ENCODE results near the gene SFTPA2.
A peak's percentile ranks its signal among the peaks of the same experiment; 100 is the strongest.
"Not testable (repeated sequence)": the region's sequence is repeated elsewhere in the genome, so short reads cannot be mapped to it uniquely, and the experiment has no call there.

The SFTPA2 gene

GRCh38 chr10:79559726-79560125 is 481 bp downstream of the SFTPA2 start:
- peak; percentile 34 for DNase-seq (ENCODE audit: low read depth)
- Histone ChIP-seq H3K9ac (ENCODE audit: low read length) (no peak overlapping the region), H3K4me3 (ENCODE audit: low read length) (no peak overlapping the region), H3K36me3 (ENCODE audit: control insufficient read depth, insufficient read depth, low read length, severe bottlenecking) (no peaks in the 10 kb centered on the region), H3K4me1 (ENCODE audit: control insufficient read depth, insufficient read depth, low read length) (no peaks in the 10 kb centered on the region), H3K9me3 (ENCODE audit: control insufficient read depth, low read length) (no peaks in the 10 kb centered on the region), H3K27me3 (replicated peaks; ENCODE audit: control insufficient read depth, insufficient read depth, low read length) (peaks cover 36% of the 10 kb centered on the region)

DNA sequence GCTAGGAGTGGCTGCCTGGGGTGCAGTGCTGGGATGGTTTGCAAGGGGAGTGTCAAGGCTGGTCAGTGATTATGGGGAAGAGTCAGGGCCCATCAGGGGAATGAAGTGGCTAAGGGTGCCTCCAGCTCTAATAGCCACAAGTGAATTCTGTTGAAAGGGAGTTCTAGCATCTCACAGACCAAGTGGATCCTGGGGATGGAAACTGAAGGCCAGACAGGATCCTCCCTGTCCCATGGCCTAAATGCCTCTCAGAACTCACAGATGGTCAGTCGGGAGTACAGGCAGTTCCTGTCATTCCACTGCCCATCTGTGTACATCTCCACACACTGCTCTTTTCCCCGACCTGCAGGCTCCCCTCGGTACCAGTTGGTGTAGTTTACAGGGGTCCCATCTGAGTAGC is 3.2 kb downstream of the SFTPA2 start:
- H3K27me3 ChIP-seq (replicated peaks; ENCODE audit: control insufficient read depth, insufficient read depth, low read length): peaks cover 28% of the 10 kb centered on the region
- H3K9me3 ChIP-seq (ENCODE audit: control insufficient read depth, low read length); DNase-seq (ENCODE audit: low read depth); H3K4me1 ChIP-seq (ENCODE audit: control insufficient read depth, insufficient read depth, low read length); H3K9ac ChIP-seq (ENCODE audit: low read length); H3K4me3 ChIP-seq (ENCODE audit: low read length); H3K36me3 ChIP-seq (ENCODE audit: control insufficient read depth, insufficient read depth, low read length, severe bottlenecking): not testable (repeated sequence)

GRCh38 chr10:79555354-79556309 is 4.6 kb downstream of the SFTPA2 start:
- Histone ChIP-seq H3K9ac (ENCODE audit: low read length) (no peak overlapping the region), H3K9me3 (ENCODE audit: control insufficient read depth, low read length) (no peaks in the 10 kb centered on the region), H3K4me1 (ENCODE audit: control insufficient read depth, insufficient read depth, low read length) (no peaks in the 10 kb centered on the region), H3K4me3 (ENCODE audit: low read length) (no peak overlapping the region), H3K36me3 (ENCODE audit: control insufficient read depth, insufficient read depth, low read length, severe bottlenecking) (no peaks in the 10 kb centered on the region), H3K27me3 (replicated peaks; ENCODE audit: control insufficient read depth, insufficient read depth, low read length) (peaks cover 34% of the 10 kb centered on the region)
- no peak for DNase-seq (ENCODE audit: low read depth)

DNA sequence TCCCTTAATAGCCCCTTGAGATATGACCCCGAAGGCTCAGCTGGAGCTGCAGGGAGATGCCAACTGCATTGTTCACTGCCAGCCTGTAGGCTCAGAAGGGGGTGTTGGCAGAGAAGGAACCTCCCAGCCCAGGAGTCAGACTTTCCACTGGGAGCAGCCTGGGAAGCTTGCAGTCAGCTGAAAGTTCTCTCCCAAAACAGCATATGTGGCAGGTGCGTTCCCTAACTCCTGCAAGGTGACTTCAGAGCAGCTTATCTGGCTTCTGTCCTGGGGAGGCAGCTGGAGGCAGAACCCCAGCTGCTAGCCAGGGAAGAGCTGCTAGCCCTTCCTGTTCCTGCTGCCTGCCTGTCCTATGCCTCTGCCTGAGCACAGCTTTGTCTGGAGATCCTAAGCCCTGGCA is 8.1 kb downstream of the SFTPA2 start:
- Histone ChIP-seq H3K4me1 (ENCODE audit: control insufficient read depth, insufficient read depth, low read length) (no peaks in the 10 kb centered on the region), H3K27me3 (replicated peaks; ENCODE audit: control insufficient read depth, insufficient read depth, low read length) (peaks cover 43% of the 10 kb centered on the region), H3K9me3 (ENCODE audit: control insufficient read depth, low read length) (no peaks in the 10 kb centered on the region), H3K36me3 (ENCODE audit: control insufficient read depth, insufficient read depth, low read length, severe bottlenecking) (no peaks in the 10 kb centered on the region), H3K9ac (ENCODE audit: low read length) (no peak overlapping the region), H3K4me3 (ENCODE audit: low read length) (no peak overlapping the region)
- no peak for DNase-seq (ENCODE audit: low read depth)

- no peaks in the 10 kb centered on the region for H3K36me3 ChIP-seq (ENCODE audit: control insufficient read depth, insufficient read depth, low read length, severe bottlenecking)
- no peaks in the 10 kb centered on the region for H3K4me1 ChIP-seq (ENCODE audit: control insufficient read depth, insufficient read depth, low read length)
- H3K27me3 ChIP-seq (replicated peaks; ENCODE audit: control insufficient read depth, insufficient read depth, low read length): peaks cover 36% of the 10 kb centered on the region
- peaks cover 7% of the 10 kb centered on the region for H3K9me3 ChIP-seq (ENCODE audit: control insufficient read depth, low read length)
- no peak overlapping the region for H3K9ac ChIP-seq (ENCODE audit: low read length)
- DNase-seq (ENCODE audit: low read depth): no peak
- H3K4me3 ChIP-seq (ENCODE audit: low read length): no peak overlapping the region
Measured at GRCh38 chr10:79547973-79548372, 12.2 kb downstream of the SFTPA2 start.

DNA sequence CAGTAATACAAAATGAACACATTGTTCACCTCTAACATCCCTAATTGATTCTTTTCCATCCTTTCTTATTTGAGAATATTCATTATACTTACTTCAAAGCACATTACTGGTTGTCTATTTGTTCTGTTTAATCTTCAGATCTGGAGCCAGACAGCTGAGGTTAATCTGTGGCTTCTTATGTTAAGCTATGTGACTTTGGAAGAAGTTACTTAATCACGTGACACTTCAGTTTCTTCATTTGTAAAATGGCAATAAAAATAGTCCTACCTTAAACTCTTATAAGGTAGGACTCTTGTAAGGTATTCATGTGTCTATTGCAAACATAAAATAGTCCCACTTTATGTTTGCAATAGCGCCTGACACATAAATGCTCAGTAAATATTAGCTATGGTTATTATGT is 13.1 kb downstream of the SFTPA2 start:
- not testable (repeated sequence) for H3K4me1 ChIP-seq (ENCODE audit: control insufficient read depth, insufficient read depth, low read length); DNase-seq (ENCODE audit: low read depth); H3K9me3 ChIP-seq (ENCODE audit: control insufficient read depth, low read length); H3K36me3 ChIP-seq (ENCODE audit: control insufficient read depth, insufficient read depth, low read length, severe bottlenecking); H3K9ac ChIP-seq (ENCODE audit: low read length); H3K4me3 ChIP-seq (ENCODE audit: low read length)
- peaks cover 29% of the 10 kb centered on the region for H3K27me3 ChIP-seq (replicated peaks; ENCODE audit: control insufficient read depth, insufficient read depth, low read length)

DNA sequence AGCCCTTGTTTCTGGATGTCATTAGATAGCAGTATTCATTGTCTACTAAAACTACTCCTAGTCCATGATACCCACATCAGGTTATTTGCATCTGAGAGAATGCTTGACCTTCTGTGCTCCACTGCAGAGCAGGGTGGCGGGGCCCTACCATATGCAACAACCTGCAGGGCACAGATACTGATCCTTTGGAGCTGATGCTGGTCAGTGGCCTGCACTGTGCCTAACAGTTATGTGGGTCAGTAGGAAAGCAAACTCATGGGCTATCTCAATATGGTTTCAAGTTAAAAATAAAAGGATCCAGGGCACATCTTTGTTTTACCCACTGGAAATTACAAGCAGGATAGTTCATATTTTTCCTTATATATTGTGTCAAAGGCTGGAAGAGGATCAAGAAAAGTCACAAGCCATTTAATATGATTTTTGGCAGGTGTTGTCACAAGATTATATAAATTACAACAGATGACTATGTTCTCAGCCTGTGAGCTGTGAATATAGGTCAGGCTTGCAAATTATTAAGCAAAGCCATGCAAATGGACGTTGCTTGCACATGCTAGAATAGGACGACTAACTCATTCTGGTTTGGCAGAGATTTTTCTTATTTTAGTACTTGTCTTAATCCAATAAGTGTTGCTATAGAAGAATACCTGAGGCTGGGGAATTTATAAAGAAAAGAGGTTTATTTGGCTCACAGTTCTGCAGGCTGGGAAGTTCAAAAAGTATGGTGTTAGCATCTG is 15.1 kb downstream of the SFTPA2 start:
- not testable (repeated sequence) for H3K9me3 ChIP-seq (ENCODE audit: control insufficient read depth, low read length); H3K36me3 ChIP-seq (ENCODE audit: control insufficient read depth, insufficient read depth, low read length, severe bottlenecking); H3K9ac ChIP-seq (ENCODE audit: low read length); DNase-seq (ENCODE audit: low read depth); H3K4me1 ChIP-seq (ENCODE audit: control insufficient read depth, insufficient read depth, low read length); H3K4me3 ChIP-seq (ENCODE audit: low read length)
- H3K27me3 ChIP-seq (replicated peaks; ENCODE audit: control insufficient read depth, insufficient read depth, low read length): peaks cover 17% of the 10 kb centered on the region

- not testable (repeated sequence) for H3K9ac ChIP-seq (ENCODE audit: low read length); H3K4me1 ChIP-seq (ENCODE audit: control insufficient read depth, insufficient read depth, low read length); DNase-seq (ENCODE audit: low read depth); H3K36me3 ChIP-seq (ENCODE audit: control insufficient read depth, insufficient read depth, low read length, severe bottlenecking); H3K9me3 ChIP-seq (ENCODE audit: control insufficient read depth, low read length); H3K4me3 ChIP-seq (ENCODE audit: low read length)
- peaks cover 17% of the 10 kb centered on the region for H3K27me3 ChIP-seq (replicated peaks; ENCODE audit: control insufficient read depth, insufficient read depth, low read length)
Measured at GRCh38 chr10:79544408-79544807, 15.8 kb downstream of the SFTPA2 start.

DNA sequence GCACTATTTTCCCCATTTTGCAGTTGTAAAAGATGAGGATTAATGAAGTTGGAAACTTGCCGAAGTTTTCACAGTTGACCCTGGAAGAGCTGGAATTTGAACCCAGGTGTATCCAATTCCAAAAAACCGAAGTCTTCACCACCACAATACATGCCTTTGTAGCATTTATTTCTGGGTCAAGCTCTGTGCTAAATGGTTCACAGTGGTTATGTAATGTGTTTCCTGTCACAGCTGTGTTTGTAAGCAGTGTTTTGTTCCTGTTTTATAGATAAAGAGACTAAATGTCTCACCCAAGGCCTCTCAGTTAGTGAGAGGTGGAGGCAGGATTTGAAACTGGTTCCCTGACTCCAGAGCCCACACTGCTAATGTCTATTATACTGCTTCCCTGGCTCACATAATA is 17.6 kb downstream of the SFTPA2 start:
- Histone ChIP-seq H3K4me3 (ENCODE audit: low read length) (no peak overlapping the region), H3K36me3 (ENCODE audit: control insufficient read depth, insufficient read depth, low read length, severe bottlenecking) (no peaks in the 10 kb centered on the region), H3K4me1 (ENCODE audit: control insufficient read depth, insufficient read depth, low read length) (no peaks in the 10 kb centered on the region), H3K27me3 (replicated peaks; ENCODE audit: control insufficient read depth, insufficient read depth, low read length) (peaks cover 5% of the 10 kb centered on the region), H3K9ac (ENCODE audit: low read length) (no peak overlapping the region), H3K9me3 (ENCODE audit: control insufficient read depth, low read length) (peaks cover 7% of the 10 kb centered on the region)
- no peak for DNase-seq (ENCODE audit: low read depth)

DNA sequence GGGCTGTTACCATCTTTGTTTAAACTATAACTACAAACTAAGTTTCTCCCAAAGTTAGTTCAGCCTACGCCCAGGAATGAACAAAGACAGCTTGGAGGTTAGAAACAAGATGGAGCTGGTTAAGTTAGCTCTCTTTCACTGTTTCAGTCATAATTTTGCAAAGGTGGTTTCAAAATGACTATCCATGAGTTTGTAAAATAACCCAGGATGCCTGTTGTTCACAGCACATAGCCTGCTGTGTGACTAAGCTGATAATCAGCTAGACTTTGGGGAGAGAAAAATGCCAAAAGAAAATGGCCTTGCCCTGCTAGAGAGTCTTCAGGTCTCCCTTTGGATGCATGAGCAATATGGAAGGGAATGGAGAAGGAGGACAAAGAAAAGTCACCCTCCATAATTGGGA is 19.3 kb downstream of the SFTPA2 start:
- DNase-seq (ENCODE audit: low read depth); H3K27me3 ChIP-seq (replicated peaks; ENCODE audit: control insufficient read depth, insufficient read depth, low read length); H3K36me3 ChIP-seq (ENCODE audit: control insufficient read depth, insufficient read depth, low read length, severe bottlenecking); H3K9me3 ChIP-seq (ENCODE audit: control insufficient read depth, low read length); H3K4me3 ChIP-seq (ENCODE audit: low read length); H3K9ac ChIP-seq (ENCODE audit: low read length); H3K4me1 ChIP-seq (ENCODE audit: control insufficient read depth, insufficient read depth, low read length): not testable (repeated sequence)

- not testable (repeated sequence) for H3K27me3 ChIP-seq (replicated peaks; ENCODE audit: control insufficient read depth, insufficient read depth, low read length); H3K4me1 ChIP-seq (ENCODE audit: control insufficient read depth, insufficient read depth, low read length); H3K9ac ChIP-seq (ENCODE audit: low read length); H3K36me3 ChIP-seq (ENCODE audit: control insufficient read depth, insufficient read depth, low read length, severe bottlenecking); DNase-seq (ENCODE audit: low read depth); H3K9me3 ChIP-seq (ENCODE audit: control insufficient read depth, low read length); H3K4me3 ChIP-seq (ENCODE audit: low read length)
Measured at GRCh38 chr10:79538311-79538710, 21.9 kb downstream of the SFTPA2 start.

Data from adipocyte (in vitro differentiated cells).